Lower leg skin (tissue), 4 donors: ENCODE data around the gene PIF1. TPM values are rescaled to one million over a fixed set of nuclear protein-coding genes. Genes with fewer than 3 reads are reported as not detected.

Experiments used
- DNase-seq, 2 donors: peaks; one replicate each; pipeline ENCODE4 v3.0.0-alpha.2; 2019; ENCODE audit warnings: low spot score in 2 of 2
- H3K4me3 ChIP-seq: fragments of 200-600 bp; sonication (generic); 2 replicates; pipeline ENCODE4 v1.5.1; 2017; ENCODE audit warnings: mild to moderate bottlenecking, low read depth; ENCODE audit not compliant: poor library complexity, severe bottlenecking
- POLR2A ChIP-seq, 2 donors: fragments of 450-650 bp; IDR thresholded peaks; one replicate each; pipeline ENCODE4 v1.6.1; 2016 to 2017; ENCODE audit warnings: antibody characterized with exemption in 2 of 2, mild to moderate bottlenecking in 1 of 2, moderate library complexity in 1 of 2
- WGBS, 2 donors: methylation state at CpG; one replicate each; pipeline ENCODE4 v1.1.5; 2018; 5-methylcytosine and 5-hydroxymethylcytosine counted together
- intact Hi-C: fragments of 100-400 bp; cut with DNase I; formaldehyde crosslinking; loops from one replicate; pipeline ENCODE4 v1.15.0; 2023; ENCODE audit warnings: low total_unique reads
- total RNA-seq, 4 donors: library from RNA; depleted of rRNA; stranded (reverse); fragments of >200 nt; gene quantifications; one replicate each; pipeline ENCODE4 v1.1.0, GENCODE V29; 2016
- TF ChIP-seq, protein P1 (sequence below), 3 donors: fragments of 450-650 bp; IDR thresholded peaks; one replicate each; pipeline ENCODE4 v1.5.1; 2016; ENCODE audit warnings: antibody characterized with exemption in 3 of 3, mild to moderate bottlenecking in 3 of 3, moderate library complexity in 2 of 3

The PIF1 gene
- total RNA-seq, result 1 to 10 TPM in 3 of 4 donors, under 1 TPM in 1; 0.25 to 2.5 (median 1.7) TPM

GRCh38 chr15:64825431-64826294 lies at the start of gene PIF1:
PIF1 (minus strand) TSS chr15:64825647; CDS start chr15:64824335, 1,312 bp downstream.
- 6 to 7% methylated on average over 33 to 35 of the region's 35 CpGs for WGBS, 2 donors
- TF ChIP-seq, protein P1, sequence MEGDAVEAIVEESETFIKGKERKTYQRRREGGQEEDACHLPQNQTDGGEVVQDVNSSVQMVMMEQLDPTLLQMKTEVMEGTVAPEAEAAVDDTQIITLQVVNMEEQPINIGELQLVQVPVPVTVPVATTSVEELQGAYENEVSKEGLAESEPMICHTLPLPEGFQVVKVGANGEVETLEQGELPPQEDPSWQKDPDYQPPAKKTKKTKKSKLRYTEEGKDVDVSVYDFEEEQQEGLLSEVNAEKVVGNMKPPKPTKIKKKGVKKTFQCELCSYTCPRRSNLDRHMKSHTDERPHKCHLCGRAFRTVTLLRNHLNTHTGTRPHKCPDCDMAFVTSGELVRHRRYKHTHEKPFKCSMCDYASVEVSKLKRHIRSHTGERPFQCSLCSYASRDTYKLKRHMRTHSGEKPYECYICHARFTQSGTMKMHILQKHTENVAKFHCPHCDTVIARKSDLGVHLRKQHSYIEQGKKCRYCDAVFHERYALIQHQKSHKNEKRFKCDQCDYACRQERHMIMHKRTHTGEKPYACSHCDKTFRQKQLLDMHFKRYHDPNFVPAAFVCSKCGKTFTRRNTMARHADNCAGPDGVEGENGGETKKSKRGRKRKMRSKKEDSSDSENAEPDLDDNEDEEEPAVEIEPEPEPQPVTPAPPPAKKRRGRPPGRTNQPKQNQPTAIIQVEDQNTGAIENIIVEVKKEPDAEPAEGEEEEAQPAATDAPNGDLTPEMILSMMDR (IDR thresholded peaks at IDR 0.05), result no peak
- no peak for TF ChIP-seq POLR2A (IDR thresholded peaks at IDR 0.05)

GRCh38 chr15:64870353-64870752 lies 44.9 kb upstream of the PIF1 start:
- intact Hi-C loops, result no loop called here
- DNase-seq, result peak in 1 of 2 donors; percentile 83
- H3K4me3 ChIP-seq, result no peak overlapping the region
- no peak for TF ChIP-seq POLR2A (IDR thresholded peaks at IDR 0.05)
- TF ChIP-seq, protein P1 (IDR thresholded peaks at IDR 0.05), result no peak
- WGBS, 2 donors, result 61 to 90% methylated on average over 9 of the region's 9 CpGs

More at GRCh38 chr15:64825431-64826294, at the start of gene PIF1:
- DNase-seq, result peak; percentile 96 to 97
- no peak within 1 kb of the TSS for H3K4me3 ChIP-seq
- intact Hi-C loops, result no loop called here

DNA sequence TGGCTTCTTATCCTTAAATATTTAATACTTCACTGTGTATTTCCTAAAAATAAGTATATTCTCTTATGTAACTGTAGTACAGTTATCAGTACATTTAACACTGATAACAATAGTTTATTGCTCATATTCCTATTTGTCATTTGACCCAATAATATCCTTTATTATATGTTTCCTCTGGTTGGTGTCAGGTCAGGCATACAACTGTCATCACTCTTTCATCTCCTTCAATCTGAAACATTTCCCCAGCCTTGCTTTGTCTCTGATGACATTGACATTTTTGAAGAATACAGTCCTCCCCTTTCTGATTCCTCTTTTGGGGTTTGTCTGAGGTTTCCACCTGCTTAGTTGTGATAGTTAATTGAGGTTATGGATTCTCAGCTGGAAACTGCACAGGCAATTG lies 44.1 kb upstream of the PIF1 start:
- no peak for TF ChIP-seq POLR2A (IDR thresholded peaks at IDR 0.05)
- TF ChIP-seq, protein P1 (IDR thresholded peaks at IDR 0.05), result no peak
- no peak for DNase-seq
- no peak overlapping the region for H3K4me3 ChIP-seq
- intact Hi-C loops, result no loop called here

DNA sequence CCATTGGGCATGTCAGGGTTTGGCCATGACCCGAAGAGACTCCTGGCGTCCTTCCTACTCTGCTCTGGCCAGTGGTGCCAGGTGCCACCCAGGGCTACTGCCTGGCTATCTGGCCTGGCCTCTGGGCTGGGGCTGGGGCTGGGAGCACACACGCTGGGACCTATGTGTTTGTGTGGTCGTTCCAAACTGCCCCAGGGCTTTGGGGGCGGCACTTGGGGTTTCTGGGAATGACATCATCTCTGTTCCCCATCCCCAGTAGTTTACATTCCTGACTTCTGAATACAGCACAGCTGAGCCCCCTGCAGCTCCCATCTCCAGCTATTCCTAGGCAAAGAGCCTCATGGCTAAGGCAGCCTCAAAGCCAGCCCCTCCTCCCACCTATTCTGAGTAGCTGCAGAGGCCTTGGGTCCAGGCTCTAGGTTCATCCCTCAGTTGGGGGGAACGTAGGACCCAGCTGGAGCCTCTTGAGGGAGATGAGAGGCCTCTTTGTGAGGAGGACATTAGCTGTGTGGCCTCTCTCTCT lies 40.6 kb upstream of the PIF1 start:
- no peak for DNase-seq
- TF ChIP-seq, protein P1 (IDR thresholded peaks at IDR 0.05), result no peak
- no peak for TF ChIP-seq POLR2A (IDR thresholded peaks at IDR 0.05)
- intact Hi-C loops, result no loop called here
- H3K4me3 ChIP-seq, result no peak overlapping the region
- 56 to 63% methylated on average over 6 of the region's 6 CpGs for WGBS, 2 donors

GRCh38 chr15:64865126-64865997 lies 39.9 kb upstream of the PIF1 start:
- intact Hi-C loops, result no loop called here
- TF ChIP-seq POLR2A (IDR thresholded peaks at IDR 0.05), result no peak
- TF ChIP-seq, protein P1 (IDR thresholded peaks at IDR 0.05), result no peak
- 94 to 97% methylated on average over 9 to 10 of the region's 12 CpGs for WGBS, 2 donors
- H3K4me3 ChIP-seq, result no peak overlapping the region
- no peak for DNase-seq
